Rectal smooth muscle tissue (tissue), 1 donor: ENCODE results near the gene DNAAF5.

Source experiments
- H3K27ac ChIP-seq: one replicate; pipeline ENCODE4 v1.7.0; 2013; ENCODE audit warnings: low read depth, low read length, inconsistent platforms
- H3K27me3 ChIP-seq: one replicate; pipeline ENCODE4 v1.7.0; 2013; ENCODE audit warnings: low read length; ENCODE audit not compliant: control insufficient read depth, insufficient read depth
- H3K36me3 ChIP-seq: one replicate; pipeline ENCODE4 v1.7.0; 2013; ENCODE audit warnings: low read length; ENCODE audit not compliant: control insufficient read depth, insufficient read depth
- H3K4me1 ChIP-seq: one replicate; pipeline ENCODE4 v1.7.0; 2013; ENCODE audit warnings: low read length; ENCODE audit not compliant: control insufficient read depth, insufficient read depth
- H3K4me3 ChIP-seq: one replicate; pipeline ENCODE4 v1.7.0; 2013; ENCODE audit warnings: low read length
- H3K9ac ChIP-seq: one replicate; pipeline ENCODE4 v1.7.0; 2013; ENCODE audit warnings: low read length

Gene DNAAF5

DNA sequence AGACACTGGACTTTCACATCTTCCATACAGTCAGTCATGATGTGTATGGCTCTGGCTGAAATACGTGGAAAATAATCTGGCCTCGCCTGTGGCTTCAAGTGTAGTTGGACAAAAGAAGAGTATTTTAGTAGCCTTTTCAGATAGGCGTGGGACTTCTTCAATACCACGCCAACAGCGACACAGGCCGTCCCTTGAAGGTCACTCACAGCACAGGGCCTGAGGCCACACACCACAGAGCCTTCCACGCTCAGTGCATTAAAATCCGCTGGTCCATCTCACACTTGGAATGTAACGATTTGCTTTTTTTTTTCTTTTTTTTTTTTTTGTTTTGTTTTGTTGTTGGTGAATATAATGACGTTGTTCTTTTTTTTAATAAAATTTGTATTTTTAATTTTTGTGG lies 54.0 kb downstream of the DNAAF5 start:
- H3K27ac ChIP-seq: no peak overlapping the region
- H3K9ac ChIP-seq: no peak overlapping the region
- H3K4me1 ChIP-seq: peaks cover 8% of the 10 kb centered on the region
- no peaks in the 10 kb centered on the region for H3K27me3 ChIP-seq
- peaks cover 5% of the 10 kb centered on the region for H3K36me3 ChIP-seq
- H3K4me3 ChIP-seq: no peak overlapping the region

DNA sequence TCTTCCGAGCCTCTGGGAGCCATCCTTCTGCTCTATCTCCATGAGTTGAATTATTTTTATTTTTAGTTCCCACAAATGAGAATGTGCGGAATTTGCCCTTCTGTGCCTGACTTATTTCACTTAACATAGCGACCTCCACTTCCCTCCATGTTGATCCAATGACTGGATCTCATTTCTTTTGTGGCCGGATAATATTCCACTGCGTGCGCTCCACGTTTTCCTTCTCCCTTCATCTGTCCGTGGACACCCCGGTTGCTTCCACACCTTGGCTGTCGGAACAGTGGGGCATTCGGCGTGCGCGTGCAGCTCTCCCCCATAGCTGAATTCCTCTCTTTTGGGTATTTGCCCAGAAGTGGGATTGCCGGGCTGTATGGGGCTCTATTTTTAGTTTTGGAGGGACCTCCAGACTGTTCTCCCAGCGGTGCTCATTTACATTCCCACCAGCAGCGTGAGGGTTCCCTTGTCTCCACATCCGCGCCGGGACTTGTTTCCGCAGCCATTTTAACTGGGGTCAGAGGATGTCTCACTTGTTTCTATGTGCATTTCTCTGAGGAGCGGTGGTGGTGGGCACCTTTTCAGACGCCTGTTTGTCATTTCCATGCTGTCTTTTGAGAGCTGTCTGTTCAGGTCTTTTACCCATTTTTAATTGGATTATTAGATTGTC lies 54.8 kb downstream of the DNAAF5 start:
- Histone ChIP-seq H3K36me3 (peaks cover 5% of the 10 kb centered on the region), H3K4me1 (peaks cover 10% of the 10 kb centered on the region), H3K4me3 (no peak overlapping the region), H3K27me3 (no peaks in the 10 kb centered on the region), H3K9ac (no peak overlapping the region), H3K27ac (peak overlapping the region; percentile 72)

DNA sequence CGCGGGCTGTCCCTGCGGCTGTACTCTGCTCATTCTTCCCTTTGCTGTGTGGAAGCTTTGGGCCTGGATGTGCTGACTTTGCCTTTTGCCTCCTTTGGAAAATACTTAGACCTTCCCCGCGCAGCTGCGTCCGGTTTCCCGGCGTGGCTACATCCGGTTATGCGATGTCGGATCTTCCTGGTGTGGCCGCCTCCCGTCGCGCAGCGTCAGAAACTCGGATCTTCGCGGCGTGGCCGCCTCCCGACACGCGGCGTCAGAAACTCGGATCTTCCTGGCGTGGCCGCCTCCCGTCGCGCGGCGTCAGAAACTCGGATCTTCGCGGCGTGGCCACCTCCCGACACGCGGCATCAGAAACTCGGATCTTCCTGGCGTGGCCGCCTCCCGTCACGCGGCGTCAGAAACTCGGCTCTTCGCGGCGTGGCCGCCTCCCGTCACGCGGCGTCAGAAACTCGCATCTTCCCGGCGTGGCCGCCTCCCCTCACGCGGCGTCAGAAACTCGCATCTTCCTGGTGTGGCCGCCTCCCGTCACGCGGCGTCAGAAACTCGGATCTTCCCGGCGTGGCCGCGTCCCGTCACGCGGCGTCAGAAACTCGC lies 55.5 kb downstream of the DNAAF5 start:
- no peaks in the 10 kb centered on the region for H3K27me3 ChIP-seq
- peaks cover 5% of the 10 kb centered on the region for H3K36me3 ChIP-seq
- H3K4me3 ChIP-seq: no peak overlapping the region
- no peak overlapping the region for H3K9ac ChIP-seq
- peak overlapping the region; percentile 72 for H3K27ac ChIP-seq
- H3K4me1 ChIP-seq: peaks cover 10% of the 10 kb centered on the region

DNA sequence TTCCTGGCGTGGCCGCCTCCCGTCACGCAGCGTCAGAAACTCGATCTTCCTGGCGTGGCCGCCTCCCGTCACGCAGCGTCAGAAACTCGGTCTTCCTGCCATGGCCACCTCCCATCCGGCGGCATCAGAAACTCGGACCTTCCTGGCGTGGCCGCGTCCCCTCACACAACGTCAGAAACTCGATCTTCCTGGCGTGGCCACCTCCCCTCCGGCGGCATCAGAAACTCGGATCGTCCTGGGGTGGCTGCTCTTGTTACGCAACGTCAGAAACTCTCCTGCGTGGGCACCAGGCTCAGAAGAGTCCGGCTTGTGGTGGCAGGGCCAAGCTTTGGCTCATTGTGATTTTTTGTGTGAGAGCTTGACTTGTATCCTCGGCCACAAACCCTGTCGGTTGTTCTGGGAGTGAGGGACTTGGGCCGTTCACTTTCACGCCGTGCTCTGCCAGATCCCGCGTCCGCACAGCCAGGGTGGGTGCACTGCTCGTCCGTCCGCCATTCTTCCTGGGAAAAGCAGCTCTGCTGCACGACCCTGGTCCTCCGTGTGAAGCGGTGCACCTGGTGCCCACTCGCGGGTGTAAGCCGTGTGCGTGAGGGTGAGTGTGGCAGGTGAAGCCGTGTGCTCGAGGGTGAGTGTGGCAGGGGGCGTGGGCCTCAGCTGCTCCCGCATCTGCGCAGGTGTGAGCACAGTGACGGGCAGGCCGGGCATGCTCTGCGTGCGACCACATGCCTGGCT lies 56.4 kb downstream of the DNAAF5 start:
- Histone ChIP-seq H3K27ac (no peak overlapping the region), H3K36me3 (peaks cover 5% of the 10 kb centered on the region), H3K27me3 (no peaks in the 10 kb centered on the region), H3K9ac (no peak overlapping the region), H3K4me3 (no peak overlapping the region), H3K4me1 (peaks cover 10% of the 10 kb centered on the region)

DNA sequence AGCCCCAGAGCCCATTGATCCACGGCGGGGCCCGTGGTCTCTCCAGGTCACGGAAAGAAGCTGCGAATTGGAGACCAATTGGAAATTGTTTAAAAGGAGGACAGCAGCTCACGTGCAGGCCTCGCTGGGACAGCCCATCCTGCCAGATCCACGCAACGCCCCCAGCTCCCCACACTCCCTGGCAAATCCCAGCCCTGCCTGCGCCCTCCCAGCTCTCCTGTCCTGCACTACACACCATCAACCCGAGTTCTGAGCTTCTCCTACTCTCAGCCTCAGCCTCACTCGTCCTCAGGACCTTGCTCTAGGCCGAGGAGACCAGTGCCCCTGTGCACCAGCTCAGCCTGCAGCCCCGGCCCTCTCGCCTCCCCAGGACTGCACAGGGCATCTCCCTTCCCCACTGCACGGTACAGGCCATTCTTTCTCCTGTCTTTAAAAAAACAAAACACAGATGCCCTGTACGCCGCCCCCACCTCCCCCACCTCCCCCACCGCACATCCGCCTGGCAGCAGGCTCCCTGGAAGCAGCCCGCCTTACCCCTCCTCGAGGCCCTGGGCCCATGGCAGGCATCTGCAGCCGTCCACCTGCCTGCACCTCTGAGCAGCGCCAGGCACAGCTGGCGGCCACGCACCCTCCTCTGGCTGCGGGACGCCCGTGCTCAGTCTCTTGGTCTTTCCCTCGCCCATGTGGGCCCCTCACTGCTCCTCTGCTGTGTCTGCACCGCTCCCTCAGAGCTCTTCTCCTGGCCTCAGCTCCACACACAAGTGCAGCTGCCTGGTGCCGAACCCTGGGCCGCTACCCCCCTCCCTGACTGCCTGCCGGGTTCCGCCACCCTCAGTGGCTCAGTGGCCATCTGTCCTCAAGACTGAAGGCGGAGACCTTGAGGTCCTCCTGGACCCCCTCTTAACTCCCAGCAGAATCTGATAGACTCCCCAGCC lies 57.3 kb downstream of the DNAAF5 start:
- H3K9ac ChIP-seq: no peak overlapping the region
- peaks cover 9% of the 10 kb centered on the region for H3K4me1 ChIP-seq
- no peak overlapping the region for H3K27ac ChIP-seq
- H3K4me3 ChIP-seq: no peak overlapping the region
- H3K36me3 ChIP-seq: peaks cover 5% of the 10 kb centered on the region
- H3K27me3 ChIP-seq: no peaks in the 10 kb centered on the region

DNA sequence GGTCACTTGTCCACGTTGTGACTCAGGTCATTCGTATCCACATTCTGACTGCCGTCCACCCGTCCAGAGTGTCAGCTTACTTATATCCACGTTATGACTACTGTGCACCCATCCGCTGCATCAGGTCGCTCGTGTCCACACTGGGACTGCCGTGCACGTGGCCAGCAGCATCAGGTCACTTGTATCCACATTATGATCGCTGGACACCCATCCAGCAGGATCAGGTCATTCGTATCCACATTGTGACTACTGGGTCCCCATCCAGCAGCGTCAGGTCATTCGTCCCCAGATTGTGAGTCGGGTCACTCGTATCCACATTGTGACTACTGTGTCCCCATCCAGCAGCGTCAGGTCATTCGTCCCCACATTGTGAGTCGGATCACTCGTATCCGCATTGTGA lies 58.5 kb downstream of the DNAAF5 start:
- H3K4me1 ChIP-seq: peaks cover 3% of the 10 kb centered on the region
- no peak overlapping the region for H3K9ac ChIP-seq
- H3K4me3 ChIP-seq: no peak overlapping the region
- no peaks in the 10 kb centered on the region for H3K27me3 ChIP-seq
- H3K36me3 ChIP-seq: peaks cover 5% of the 10 kb centered on the region
- no peak overlapping the region for H3K27ac ChIP-seq

DNA sequence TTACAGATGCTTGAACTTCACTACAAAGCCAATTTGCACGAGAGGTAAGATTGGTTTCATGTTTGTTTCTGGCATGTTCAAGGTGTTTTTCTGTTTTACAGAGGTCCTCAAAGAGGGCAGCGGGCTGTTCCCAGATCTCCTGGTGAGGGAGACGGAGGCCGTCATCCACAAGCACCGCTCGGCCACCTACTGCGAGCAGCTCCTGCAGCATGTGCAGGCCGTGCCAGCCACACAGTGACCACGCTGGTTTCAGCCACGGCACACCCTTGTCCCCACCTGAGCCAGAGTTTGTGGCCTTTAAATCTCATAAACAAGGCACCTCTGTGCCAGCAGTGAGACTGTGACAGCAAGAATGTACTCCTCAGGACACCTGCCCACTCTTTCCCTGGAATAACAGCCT lies 58.9 kb downstream of the DNAAF5 start:
- no peak overlapping the region for H3K4me3 ChIP-seq
- no peak overlapping the region for H3K9ac ChIP-seq
- peaks cover 5% of the 10 kb centered on the region for H3K36me3 ChIP-seq

DNA sequence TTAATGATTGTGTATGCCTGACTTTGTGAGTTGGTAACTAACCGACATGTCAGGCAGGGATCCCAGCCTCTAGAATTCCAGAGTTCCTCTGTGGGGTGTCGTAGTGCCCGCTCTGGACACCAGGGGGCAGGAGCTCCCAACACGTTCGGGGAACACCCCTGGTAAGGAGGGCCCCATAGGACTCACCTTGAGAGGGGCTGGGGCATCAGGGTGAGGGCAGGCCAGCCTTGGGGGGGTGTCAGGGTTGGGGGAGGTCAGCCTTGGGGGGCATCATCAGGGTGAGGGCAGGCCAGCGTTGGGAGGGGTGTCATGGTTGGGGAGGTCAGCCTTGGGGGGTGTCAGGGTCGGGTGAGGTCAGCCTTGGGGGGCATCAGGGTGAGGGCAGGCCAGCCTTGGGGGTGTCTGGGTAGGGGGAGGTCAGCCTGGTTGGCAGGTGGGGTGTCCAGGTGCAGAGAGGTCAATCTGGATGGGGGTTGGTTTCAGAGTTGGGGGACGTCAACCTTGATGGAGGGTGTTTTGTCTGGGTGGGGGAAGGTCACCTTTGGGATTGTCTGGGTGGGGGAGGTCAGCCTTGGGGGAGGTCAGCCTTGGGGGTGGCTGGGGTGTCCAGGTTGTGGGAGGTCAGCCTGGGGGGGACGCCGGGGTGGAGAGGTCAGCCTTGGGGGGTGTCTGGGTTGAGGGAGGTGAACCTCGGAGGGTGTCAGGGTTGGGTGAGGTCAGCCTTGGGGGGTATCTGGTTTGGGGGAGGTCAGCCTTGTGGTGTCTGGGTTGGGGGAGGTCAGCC lies 60.2 kb downstream of the DNAAF5 start:
- Histone ChIP-seq H3K27me3 (no peaks in the 10 kb centered on the region), H3K4me1 (peaks cover 3% of the 10 kb centered on the region), H3K9ac (no peak overlapping the region), H3K4me3 (no peak overlapping the region), H3K36me3 (peaks cover 5% of the 10 kb centered on the region), H3K27ac (no peak overlapping the region)

More for the DNA sequence above, 58.9 kb downstream of the DNAAF5 start:
- H3K27ac ChIP-seq: no peak overlapping the region
- H3K4me1 ChIP-seq: peaks cover 3% of the 10 kb centered on the region
- no peaks in the 10 kb centered on the region for H3K27me3 ChIP-seq

DNA sequence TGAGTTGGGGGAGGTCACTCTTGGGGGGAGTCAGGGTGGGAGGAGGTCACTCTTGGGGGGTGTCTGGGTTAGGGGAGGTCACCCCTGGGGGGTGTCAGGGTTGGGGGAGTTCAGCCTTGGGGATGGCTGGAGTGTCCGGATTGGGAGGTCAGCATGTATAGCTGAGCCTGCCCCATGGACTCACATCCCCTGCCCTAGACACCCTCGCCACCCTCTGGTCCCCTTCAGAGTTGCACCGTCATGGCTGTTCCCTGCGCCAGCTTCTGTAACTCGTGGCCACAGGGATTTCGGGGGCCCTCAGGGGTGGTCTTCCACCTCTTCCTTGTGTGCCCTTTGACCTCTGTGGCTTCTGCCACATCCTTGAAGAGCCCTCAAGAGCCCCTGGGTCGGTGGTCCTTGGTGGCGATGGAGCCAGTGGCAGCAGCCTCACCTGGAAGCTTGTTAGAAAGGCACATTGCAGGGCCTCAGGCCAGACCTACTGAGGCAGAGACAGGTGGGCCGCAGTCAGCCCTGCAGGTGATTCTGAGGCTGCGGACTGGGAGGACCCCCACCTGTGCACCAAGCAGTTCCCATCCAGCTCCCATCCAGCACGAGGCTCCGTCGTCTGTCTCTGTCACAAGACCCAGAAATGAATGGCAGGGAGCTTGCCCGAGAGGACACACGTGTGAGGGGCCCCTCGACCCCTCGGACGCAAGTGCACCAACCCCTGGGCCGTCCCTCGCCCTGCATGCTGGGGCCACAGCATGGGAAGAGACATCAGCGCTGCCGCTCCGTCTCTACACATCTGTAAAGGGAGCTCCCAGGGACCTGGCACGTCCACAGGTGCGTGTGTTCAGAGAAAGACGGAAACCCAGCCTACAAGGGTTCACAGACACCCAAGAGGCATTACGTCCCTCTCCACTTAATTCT lies 61.1 kb downstream of the DNAAF5 start:
- H3K27me3 ChIP-seq: no peaks in the 10 kb centered on the region
- H3K4me1 ChIP-seq: peaks cover 3% of the 10 kb centered on the region
- no peak overlapping the region for H3K27ac ChIP-seq
- no peak overlapping the region for H3K4me3 ChIP-seq
- peaks cover 5% of the 10 kb centered on the region for H3K36me3 ChIP-seq
- no peak overlapping the region for H3K9ac ChIP-seq

DNA sequence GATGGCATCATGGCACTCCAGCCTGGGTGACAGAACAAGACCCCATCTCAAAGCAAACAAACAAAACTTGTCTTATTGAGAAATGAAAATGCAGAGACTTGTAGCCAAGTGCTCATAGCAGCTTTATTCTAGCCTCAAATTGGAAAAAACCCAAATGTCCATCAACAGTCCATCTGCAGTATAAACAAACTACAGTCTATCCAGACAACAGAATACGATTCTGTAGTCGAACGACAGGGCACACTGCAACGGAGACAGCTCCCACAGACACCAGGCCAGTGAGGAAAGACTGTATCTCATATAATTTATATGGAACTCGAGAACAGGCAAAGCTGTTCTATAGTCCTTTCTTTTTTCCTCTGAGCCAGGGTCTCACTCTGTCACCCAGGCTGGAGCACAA lies 65.0 kb downstream of the DNAAF5 start:
- no peaks in the 10 kb centered on the region for H3K4me1 ChIP-seq
- H3K27ac ChIP-seq: no peak overlapping the region
- no peaks in the 10 kb centered on the region for H3K27me3 ChIP-seq
- H3K4me3 ChIP-seq: no peak overlapping the region
- no peak overlapping the region for H3K9ac ChIP-seq
- no peaks in the 10 kb centered on the region for H3K36me3 ChIP-seq

DNA sequence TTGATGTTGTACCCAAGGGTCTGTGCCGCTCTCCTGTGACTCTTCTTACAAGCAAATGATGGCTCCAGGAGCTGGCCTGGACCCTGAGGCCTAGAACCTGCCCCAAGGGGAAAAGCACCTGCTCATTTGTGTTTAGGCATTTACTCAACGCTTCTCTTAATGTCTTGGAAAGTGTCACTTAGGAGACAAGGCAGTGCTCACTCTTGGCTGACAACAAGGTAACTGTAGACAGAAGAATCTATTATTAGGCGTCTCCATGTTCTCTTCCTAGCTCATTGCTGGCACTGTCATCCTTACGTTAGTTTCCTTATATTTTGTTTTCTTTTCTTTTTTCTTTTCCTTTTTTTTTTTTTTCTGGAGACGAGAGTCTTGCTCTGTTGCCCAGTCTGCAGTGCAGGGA lies 67.7 kb downstream of the DNAAF5 start:
- no peak overlapping the region for H3K27ac ChIP-seq
- H3K27me3 ChIP-seq: no peaks in the 10 kb centered on the region
- H3K36me3 ChIP-seq: no peaks in the 10 kb centered on the region
- H3K4me3 ChIP-seq: no peak overlapping the region
- H3K9ac ChIP-seq: no peak overlapping the region
- no peaks in the 10 kb centered on the region for H3K4me1 ChIP-seq
